Fibroblast of lung (primary cell): Measurements from ENCODE around the gene IL3RA. TPM values are rescaled to one million over a fixed set of nuclear protein-coding genes. Genes with fewer than 3 reads are reported as not detected.

Experiments used
- DNase-seq, 2 donors: peaks; one replicate each; pipeline versions ENCODE4 v3.0.0 to v3.0.0-alpha.2; 2010; ENCODE audit warnings: low read depth in 2 of 2
- H2AFZ ChIP-seq: 2 replicates; pipeline ENCODE4 v1.5.1; 2012; ENCODE audit warnings: low read length, control low read depth, inconsistent platforms
- H3K27ac ChIP-seq: 2 replicates; pipeline ENCODE4 v1.5.1; 2011; ENCODE audit warnings: low read length, control low read depth; ENCODE audit not compliant: insufficient read depth
- H3K27me3 ChIP-seq: 2 replicates; pipeline ENCODE4 v1.5.1; 2011; ENCODE audit warnings: mild to moderate bottlenecking, low read length; ENCODE audit not compliant: control insufficient read depth, insufficient read depth
- H3K36me3 ChIP-seq: 2 replicates; pipeline ENCODE4 v1.5.1; 2011; ENCODE audit warnings: low read length; ENCODE audit not compliant: control insufficient read depth, insufficient read depth
- H3K4me1 ChIP-seq: 2 replicates; pipeline ENCODE4 v1.5.1; 2011; ENCODE audit warnings: low read length; ENCODE audit not compliant: control insufficient read depth, insufficient read depth; ENCODE audit errors: extremely low read depth
- H3K4me2 ChIP-seq: 2 replicates; pipeline ENCODE4 v1.5.1; 2011; ENCODE audit warnings: low read length, control low read depth; ENCODE audit not compliant: insufficient read depth; ENCODE audit errors: extremely low read depth
- H3K4me3 ChIP-seq, 4 experiments: fragments of 200-600 bp in 1 of 4; sonication (generic) in 1 of 4; replicated peaks in 1 of 4; 2 replicates each; pipeline ENCODE4 v1.5.1; 2011 to 2016; ENCODE audit warnings: low read length in 4 of 4, low read depth in 3 of 4, mild to moderate bottlenecking in 3 of 4, control low read depth in 2 of 4, inconsistent platforms in 1 of 4, mixed read lengths in 1 of 4; ENCODE audit not compliant: insufficient read depth in 1 of 4; ENCODE audit errors: control extremely low read depth in 1 of 4
- H3K79me2 ChIP-seq: 2 replicates; pipeline ENCODE4 v1.5.1; 2012; ENCODE audit warnings: mild to moderate bottlenecking, low read length, inconsistent platforms; ENCODE audit not compliant: control insufficient read depth, insufficient read depth
- H3K9ac ChIP-seq: 2 replicates; pipeline ENCODE4 v1.5.1; 2011; ENCODE audit warnings: mild to moderate bottlenecking, low read length, control low read depth; ENCODE audit not compliant: insufficient read depth
- H3K9me3 ChIP-seq: 2 replicates; pipeline ENCODE4 v1.5.1; 2012; ENCODE audit warnings: low read depth, low read length; ENCODE audit not compliant: control insufficient read depth, insufficient read depth
- H4K20me1 ChIP-seq: 2 replicates; pipeline ENCODE4 v1.5.1; 2011; ENCODE audit warnings: low read length; ENCODE audit not compliant: control insufficient read depth, insufficient read depth; ENCODE audit errors: extremely low read depth
- EZH2 ChIP-seq: IDR thresholded peaks from 2 replicates; pipeline ENCODE4 v1.5.1; 2012; ENCODE audit warnings: low read length, control low read depth, mild to moderate bottlenecking; ENCODE audit errors: missing control alignments
- polyA plus RNA-seq, 2 donors: library from polyadenylated mRNA; depleted of rRNA in 1 of 2; stranded (reverse) in 1 of 2; unstranded in 1 of 2; fragments of >200 nt; gene quantifications; 2 replicates each; pipeline ENCODE4 v1.2.1, GENCODE V29; 2011 to 2012; ENCODE audit warnings: missing spikeins in 1 of 2
- total RNA-seq: library from RNA; depleted of rRNA; stranded (reverse); fragments of >200 nt; gene quantifications from 2 replicates; pipeline ENCODE4 v1.2.1, GENCODE V29; 2014
- TF ChIP-seq, protein P1 (sequence below), 2 donors: IDR thresholded peaks in 1 of 2; conservative IDR thresholded peaks in 1 of 2; 1 replicate in 1 of 2; 2 replicates in 1 of 2; pipeline ENCODE4 v1.5.1; 2011 to 2012; ENCODE audit warnings: low read length in 2 of 2, control low read depth in 1 of 2, inconsistent platforms in 1 of 2, low read depth in 1 of 2, mild to moderate bottlenecking in 1 of 2

Gene IL3RA
- total and polyA plus RNA-seq, 2 donors (not counting 1 experiment from before 2014, with no cell fraction given): under 0.01 to 0.03 TPM

DNA sequence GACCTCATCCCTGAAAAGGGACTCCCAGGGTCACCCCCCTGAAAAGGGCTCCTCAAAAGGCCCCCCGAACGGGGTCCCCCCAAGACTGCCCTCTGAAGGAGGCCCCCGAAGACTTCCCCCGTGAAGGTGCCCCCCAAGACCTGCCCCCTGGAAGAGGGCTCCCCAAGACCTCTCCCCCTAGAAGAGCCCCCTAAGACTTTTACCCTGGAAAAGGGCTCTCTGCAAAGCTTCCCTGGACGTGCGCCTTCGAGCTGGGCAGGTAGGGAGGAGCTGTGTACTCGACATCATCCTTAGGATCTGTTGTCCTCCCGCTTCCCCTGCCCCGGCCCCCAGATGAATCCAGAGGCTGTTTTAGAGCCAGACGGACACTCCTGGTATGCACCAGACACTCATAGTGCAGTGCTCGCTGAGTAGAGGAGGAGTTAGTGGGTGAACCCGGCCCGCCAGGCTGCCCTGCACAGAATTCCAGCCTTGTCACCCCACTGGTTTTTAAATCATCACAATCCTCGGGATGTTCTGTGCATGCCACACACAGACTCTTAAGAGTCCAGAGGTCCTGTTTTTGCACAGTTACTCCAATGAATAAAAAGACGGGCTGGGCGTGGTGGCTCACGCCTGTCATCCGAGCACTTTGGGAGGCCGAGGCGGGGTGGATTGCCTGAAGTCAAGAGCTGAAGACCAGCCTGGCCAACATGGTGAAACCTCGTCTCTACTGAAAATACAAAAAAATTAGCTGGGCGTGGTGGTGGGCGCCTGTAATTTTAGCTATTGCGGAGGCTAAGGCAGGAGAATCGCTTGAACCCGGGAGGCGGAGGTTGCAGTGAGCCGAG is 61.1 kb downstream of the IL3RA start:
- Histone ChIP-seq H3K4me2 (no peak overlapping the region), H3K9me3 (no peaks in the 10 kb centered on the region), H3K27me3 (no peaks in the 10 kb centered on the region), H3K4me3 (no peak overlapping the region), H3K36me3 (peaks cover 10% of the 10 kb centered on the region), H3K27ac (no peak overlapping the region), H3K79me2 (peaks cover 27% of the 10 kb centered on the region), H4K20me1 (no peaks in the 10 kb centered on the region), H2AFZ (no peak overlapping the region), H3K9ac (no peak overlapping the region), H3K4me1 (peaks cover 7% of the 10 kb centered on the region)
- DNase-seq: no peak
- TF ChIP-seq, protein P1, sequence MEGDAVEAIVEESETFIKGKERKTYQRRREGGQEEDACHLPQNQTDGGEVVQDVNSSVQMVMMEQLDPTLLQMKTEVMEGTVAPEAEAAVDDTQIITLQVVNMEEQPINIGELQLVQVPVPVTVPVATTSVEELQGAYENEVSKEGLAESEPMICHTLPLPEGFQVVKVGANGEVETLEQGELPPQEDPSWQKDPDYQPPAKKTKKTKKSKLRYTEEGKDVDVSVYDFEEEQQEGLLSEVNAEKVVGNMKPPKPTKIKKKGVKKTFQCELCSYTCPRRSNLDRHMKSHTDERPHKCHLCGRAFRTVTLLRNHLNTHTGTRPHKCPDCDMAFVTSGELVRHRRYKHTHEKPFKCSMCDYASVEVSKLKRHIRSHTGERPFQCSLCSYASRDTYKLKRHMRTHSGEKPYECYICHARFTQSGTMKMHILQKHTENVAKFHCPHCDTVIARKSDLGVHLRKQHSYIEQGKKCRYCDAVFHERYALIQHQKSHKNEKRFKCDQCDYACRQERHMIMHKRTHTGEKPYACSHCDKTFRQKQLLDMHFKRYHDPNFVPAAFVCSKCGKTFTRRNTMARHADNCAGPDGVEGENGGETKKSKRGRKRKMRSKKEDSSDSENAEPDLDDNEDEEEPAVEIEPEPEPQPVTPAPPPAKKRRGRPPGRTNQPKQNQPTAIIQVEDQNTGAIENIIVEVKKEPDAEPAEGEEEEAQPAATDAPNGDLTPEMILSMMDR (conservative IDR thresholded peaks at IDR 0.05 in 1 of 2, IDR thresholded peaks at IDR 0.05 in 1 of 2; ENCODE audit: low read depth in 1 of 2, low read length in 2 of 2): no peak
- TF ChIP-seq EZH2: no peak

DNA sequence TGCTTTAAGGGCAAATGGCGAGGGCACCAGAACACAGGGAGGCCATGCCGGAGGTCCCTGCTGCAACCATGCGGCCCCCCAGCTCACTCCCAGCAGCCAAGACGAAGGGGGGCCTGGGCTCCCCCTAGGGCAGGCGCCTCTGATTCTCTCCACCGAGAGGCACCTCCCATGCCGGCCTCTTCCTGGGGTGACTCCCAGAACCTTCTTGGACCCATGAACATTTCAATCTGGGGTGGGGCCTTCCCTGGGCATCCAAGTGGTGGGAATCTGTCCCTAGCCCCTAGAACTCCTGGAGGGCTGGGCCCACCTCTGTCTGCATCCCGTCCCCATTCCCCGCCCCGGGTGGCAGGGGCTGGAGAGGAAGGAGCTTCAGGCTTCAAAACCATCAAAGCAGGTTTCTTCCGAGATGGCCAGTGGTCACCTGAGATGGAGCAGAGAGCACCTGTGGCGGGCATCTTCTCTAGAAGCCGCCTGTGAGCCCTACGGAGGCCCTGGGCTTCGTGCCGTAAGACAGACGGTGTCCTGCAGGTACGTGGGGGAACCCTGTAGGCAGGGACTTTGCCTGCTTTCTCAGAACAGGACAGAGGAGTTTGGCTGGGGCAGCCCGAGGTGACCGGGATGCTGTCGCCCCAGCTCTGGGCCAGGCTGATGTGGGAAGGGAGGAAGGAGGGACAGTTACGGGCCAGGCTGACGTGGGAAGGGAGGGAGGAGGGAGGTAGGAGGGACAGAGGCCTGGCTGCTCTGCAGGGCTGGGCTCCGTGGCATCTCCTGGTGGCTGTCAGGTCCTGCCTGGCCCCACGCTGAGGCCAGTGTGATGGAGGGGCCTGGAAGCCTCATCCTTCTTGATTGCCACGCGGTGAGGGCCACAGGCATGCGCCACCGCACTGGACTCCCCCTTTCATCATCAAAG is 62.1 kb downstream of the IL3RA start:
- TF ChIP-seq, protein P1 (conservative IDR thresholded peaks at IDR 0.05 in 1 of 2, IDR thresholded peaks at IDR 0.05 in 1 of 2; ENCODE audit: low read depth in 1 of 2, low read length in 2 of 2): no peak
- TF ChIP-seq EZH2: no peak
- H3K36me3 ChIP-seq: peaks cover 18% of the 10 kb centered on the region
- DNase-seq: no peak
- no peaks in the 10 kb centered on the region for H4K20me1 ChIP-seq
- peaks cover 22% of the 10 kb centered on the region for H3K79me2 ChIP-seq
- no peak overlapping the region for H2AFZ ChIP-seq
- H3K27me3 ChIP-seq: no peaks in the 10 kb centered on the region
- no peak overlapping the region for H3K4me3 ChIP-seq
- peaks cover 7% of the 10 kb centered on the region for H3K4me1 ChIP-seq
- H3K4me2 ChIP-seq: no peak overlapping the region
- H3K9me3 ChIP-seq: no peaks in the 10 kb centered on the region
- H3K9ac ChIP-seq: no peak overlapping the region
- no peak overlapping the region for H3K27ac ChIP-seq

DNA sequence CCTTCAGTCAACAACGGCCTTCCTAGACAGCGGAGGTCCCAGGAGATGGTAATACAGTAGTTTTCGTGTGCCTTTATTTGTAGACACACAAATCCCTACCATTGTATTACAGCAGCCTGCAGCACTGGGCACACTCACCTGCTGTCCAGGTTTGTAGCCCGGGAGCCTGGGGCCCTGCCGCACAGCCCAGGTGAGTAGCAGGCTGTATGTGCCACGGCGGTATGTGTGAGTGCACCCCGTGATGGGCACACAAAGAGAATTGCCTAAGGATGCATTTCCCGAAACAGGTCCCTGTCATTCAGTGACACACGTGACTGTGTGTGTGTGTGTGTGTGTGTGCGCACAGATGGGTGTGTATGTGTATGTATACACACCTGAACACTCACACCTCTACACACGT is 63.5 kb downstream of the IL3RA start:
- Histone ChIP-seq H3K79me2 (peaks cover 9% of the 10 kb centered on the region), H3K36me3 (peaks cover 26% of the 10 kb centered on the region), H3K4me2 (no peak overlapping the region), H3K27me3 (no peaks in the 10 kb centered on the region), H4K20me1 (no peaks in the 10 kb centered on the region), H3K4me1 (peaks cover 3% of the 10 kb centered on the region), H3K9ac (no peak overlapping the region), H3K27ac (no peak overlapping the region), H3K9me3 (no peaks in the 10 kb centered on the region), H2AFZ (no peak overlapping the region), H3K4me3 (no peak overlapping the region)
- TF ChIP-seq, protein P1 (conservative IDR thresholded peaks at IDR 0.05 in 1 of 2, IDR thresholded peaks at IDR 0.05 in 1 of 2; ENCODE audit: low read depth in 1 of 2, low read length in 2 of 2): no peak
- no peak for TF ChIP-seq EZH2
- no peak for DNase-seq
